ENCODE data around the gene IP6K3.

IP6K3 gene

GRCh38 chr6:33686981-33687975, 59.4 kb downstream of the IP6K3 start:
- TF ChIP-seq CTCF (IDR thresholded peaks at IDR 0.05; ENCODE audit: borderline replicate concordance, insufficient read depth, low read depth, low read length), result no peak
- no peak overlapping the region for H3K4me3 ChIP-seq (ENCODE audit: low read depth, low read length)

- no peak overlapping the region for H3K4me3 ChIP-seq (ENCODE audit: low read depth, low read length)
- TF ChIP-seq CTCF (IDR thresholded peaks at IDR 0.05; ENCODE audit: borderline replicate concordance, insufficient read depth, low read depth, low read length), result no peak
These were observed 60.3 kb downstream of the IP6K3 start for GRCh38 chr6:33686225-33686924.

GRCh38 chr6:33685411-33686224, 61.1 kb downstream of the IP6K3 start:
- H3K4me3 ChIP-seq (ENCODE audit: low read depth, low read length), result no peak overlapping the region
- TF ChIP-seq CTCF (IDR thresholded peaks at IDR 0.05; ENCODE audit: borderline replicate concordance, insufficient read depth, low read depth, low read length), result no peak

- no peak for TF ChIP-seq CTCF (IDR thresholded peaks at IDR 0.05; ENCODE audit: borderline replicate concordance, insufficient read depth, low read depth, low read length)
- no peak overlapping the region for H3K4me3 ChIP-seq (ENCODE audit: low read depth, low read length)
These were observed 61.7 kb downstream of the IP6K3 start for GRCh38 chr6:33684983-33685382.

GRCh38 chr6:33684428-33684896, 62.2 kb downstream of the IP6K3 start:
- TF ChIP-seq CTCF (IDR thresholded peaks at IDR 0.05; ENCODE audit: borderline replicate concordance, insufficient read depth, low read depth, low read length), result no peak
- no peak overlapping the region for H3K4me3 ChIP-seq (ENCODE audit: low read depth, low read length)

GRCh38 chr6:33683576-33684427, 62.9 kb downstream of the IP6K3 start:
- TF ChIP-seq CTCF (IDR thresholded peaks at IDR 0.05; ENCODE audit: borderline replicate concordance, insufficient read depth, low read depth, low read length), result no peak

More at GRCh38 chr6:33683576-33684427, 62.9 kb downstream of the IP6K3 start:
- H3K4me3 ChIP-seq (ENCODE audit: low read depth, low read length), result no peak overlapping the region

Data from GM12875 (cell line).